GM19397 (cell line): ENCODE data around the gene ORC4.

ENCODE experiments used
- ATAC-seq: cut with Tn5 transposase; IDR thresholded peaks from one replicate; pipeline ENCODE4 v1.9.1; 2021; ENCODE audit warnings: mild to moderate bottlenecking, moderate library complexity; ENCODE audit not compliant: unreplicated experiment

Gene ORC4

DNA sequence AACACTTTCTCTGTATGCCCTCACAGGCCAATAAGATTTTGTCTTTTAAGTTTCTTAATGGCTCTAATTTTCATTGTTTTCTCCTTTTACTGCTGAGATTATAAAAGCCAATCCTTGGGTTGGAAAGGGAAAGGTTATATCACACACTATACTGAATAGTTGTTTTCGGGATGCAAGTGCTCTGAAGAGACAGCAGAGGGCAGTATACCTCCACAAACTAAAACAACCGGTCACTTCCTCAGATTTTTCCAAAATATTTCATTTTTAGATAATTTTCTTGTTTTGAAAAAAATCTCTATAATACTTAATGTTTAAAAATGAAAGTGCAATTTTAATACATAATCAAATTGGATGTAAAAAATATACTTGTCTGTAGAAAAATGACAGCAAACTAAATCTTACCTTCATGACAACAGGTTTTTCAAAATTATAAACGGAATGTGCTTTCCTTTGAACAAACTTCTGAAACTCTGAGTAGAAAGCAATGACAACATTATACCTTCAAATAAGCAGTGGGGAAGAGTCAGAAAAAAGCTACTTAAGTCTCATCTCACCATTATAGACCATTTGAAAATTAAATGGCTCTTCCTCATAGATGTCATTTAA, 82.7 kb downstream of the ORC4 start:
- ATAC-seq = no peak

DNA sequence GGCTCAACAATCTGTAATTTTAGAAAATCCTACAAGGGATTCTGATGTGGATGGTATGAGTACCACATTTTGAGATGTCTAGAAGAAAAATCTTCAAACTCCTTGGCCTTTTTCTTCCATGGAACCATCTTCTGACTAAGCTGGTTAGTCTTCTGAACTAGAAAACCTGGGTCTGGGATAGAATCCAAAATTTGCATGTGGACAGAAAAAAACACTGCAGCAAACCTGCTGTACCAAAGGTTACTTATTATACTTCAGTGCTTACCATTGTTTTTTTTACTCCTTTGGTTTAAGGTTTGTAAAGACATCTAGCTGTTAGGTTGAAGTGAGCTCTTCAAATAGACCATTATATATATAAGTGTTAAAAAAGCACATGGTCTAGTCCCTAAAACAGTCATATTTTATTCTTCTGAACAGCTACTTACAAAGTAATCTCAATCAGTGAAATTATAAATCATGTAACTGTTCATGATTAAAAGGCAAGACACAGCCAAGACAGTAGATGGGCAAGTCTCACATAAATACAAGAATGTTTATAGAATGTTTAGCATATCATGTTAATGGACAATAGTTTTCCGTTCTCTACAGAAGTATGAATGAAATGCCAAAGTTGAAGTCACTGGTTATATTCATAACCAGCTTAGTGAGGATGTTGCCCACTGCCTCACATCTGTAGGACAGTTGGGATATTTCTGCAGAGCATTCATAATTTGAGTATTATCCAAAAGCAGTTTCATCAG, 85.5 kb downstream of the ORC4 start:
- ATAC-seq = no peak

DNA sequence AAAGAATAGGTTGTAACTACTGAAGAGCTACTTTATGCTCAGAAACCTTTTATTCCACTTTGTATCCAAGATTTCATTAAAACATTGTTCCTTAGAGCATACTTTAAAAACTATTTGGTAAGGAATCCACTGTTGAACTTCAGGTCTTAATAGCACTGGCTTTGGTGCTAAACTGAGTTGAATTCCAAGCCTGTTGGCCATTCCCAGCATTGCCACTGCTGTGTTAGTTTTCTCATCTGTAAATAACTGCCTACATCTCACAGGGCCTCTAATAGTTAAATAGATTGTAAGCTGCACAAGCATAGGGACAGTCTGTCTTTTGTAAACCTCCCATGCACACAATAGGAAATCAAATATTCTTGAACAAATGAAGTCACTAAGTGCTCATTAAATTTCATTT, 86.6 kb downstream of the ORC4 start:
- ATAC-seq = no peak

DNA sequence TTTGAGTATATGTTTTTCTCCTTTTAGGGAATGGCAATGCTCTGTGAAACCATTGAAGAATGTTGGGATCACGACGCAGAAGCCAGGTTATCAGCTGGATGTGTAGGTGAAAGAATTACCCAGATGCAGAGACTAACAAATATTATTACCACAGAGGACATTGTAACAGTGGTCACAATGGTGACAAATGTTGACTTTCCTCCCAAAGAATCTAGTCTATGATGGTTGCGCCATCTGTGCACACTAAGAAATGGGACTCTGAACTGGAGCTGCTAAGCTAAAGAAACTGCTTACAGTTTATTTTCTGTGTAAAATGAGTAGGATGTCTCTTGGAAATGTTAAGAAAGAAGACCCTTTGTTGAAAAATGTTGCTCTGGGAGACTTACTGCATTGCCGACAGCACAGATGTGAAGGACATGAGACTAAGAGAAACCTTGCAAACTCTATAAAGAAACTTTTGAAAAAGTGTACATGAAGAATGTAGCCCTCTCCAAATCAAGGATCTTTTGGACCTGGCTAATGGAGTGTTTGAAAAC, 93.4 kb downstream of the ORC4 start:
- ATAC-seq = no peak

DNA sequence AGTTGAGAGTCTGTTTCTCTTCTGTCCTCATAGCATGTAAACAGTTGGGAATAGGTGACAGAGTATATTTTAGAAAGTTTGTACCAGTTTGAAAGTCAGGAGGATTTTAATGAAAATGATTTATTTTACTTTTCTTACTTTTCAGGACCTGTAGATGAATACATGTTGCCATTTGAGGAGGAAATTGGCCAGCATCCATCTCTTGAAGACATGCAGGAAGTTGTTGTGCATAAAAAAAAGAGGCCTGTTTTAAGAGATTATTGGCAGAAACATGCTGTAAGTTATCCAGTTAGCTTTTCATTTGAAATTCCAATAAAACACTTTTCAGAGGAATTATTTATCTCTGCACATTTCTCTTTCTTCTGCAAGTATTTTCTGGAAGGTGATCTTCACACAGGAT, 94.7 kb downstream of the ORC4 start:
- no peak for ATAC-seq

DNA sequence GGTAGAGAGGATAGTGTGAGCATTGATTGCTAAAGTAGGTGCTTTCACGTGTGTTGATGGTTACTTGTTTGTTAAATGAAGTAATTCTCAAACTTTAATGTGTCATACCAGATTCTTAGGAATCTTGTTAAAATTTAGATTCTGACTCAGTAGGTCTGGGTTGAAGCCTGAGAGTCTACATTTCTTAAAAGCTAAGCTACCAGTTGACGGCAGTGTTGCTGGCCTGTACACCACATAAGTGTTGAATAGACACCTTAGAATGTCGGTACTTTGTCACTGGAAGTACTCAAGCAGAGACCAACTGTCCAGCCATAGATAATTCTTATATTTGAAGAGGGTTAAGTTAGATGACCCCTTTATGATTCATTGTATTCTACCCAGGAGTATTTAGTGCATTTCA, 95.9 kb downstream of the ORC4 start:
- ATAC-seq = no peak

DNA sequence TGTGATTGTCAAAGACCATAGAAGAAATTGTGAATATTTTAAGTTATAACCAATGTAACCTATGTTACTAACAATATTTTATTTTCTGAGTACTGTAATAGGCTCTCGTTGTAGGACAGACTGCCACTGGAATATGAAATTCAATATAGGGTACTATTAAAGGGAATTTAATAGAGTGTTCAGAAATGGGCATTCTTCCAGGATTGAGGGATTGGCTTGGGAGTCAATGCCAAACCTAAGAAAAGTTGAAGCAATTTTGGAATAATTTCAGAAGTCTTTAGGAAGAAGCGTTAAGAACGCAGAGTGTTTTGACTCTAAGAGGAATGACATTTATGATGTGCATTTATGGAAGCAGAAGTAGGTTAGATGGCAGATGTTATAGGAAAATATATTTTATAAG, 96.7 kb downstream of the ORC4 start:
- ATAC-seq = no peak

DNA sequence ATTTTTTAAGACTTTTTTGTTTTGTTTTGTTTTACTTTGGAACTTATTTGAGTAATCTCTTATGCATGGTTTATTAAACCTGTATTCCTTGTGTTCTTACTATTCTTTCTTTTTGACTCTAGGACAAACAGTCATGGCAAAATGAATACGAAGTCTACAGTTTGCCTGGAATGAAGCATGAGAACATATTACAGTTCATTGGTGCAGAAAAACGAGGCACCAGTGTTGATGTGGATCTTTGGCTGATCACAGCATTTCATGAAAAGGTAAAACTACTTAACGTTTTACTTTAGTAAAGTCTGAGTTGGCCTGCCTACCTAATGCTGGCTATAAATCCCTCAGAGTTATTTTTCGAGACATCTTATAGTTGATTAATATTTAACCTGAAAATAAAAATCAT, 103.4 kb downstream of the ORC4 start:
- no peak for ATAC-seq

DNA sequence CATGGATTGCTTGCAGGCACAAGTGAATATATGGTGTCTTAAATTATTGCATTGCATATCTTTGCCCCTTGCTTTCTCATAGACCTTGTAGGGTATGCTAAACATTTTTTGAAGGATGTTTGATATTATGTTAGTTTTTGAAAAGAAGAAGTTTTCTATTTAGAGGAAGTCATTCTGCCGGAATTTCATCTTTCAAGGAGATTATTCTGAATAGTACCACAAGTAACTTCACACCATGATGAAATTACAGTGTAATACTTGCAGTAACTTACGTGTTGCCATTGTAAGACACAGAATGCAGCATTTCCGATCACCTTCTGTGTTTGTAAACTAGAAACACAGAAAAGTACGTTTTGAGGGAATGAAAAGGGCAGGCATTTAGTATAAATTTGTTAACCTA, 103.8 kb downstream of the ORC4 start:
- ATAC-seq = no peak

DNA sequence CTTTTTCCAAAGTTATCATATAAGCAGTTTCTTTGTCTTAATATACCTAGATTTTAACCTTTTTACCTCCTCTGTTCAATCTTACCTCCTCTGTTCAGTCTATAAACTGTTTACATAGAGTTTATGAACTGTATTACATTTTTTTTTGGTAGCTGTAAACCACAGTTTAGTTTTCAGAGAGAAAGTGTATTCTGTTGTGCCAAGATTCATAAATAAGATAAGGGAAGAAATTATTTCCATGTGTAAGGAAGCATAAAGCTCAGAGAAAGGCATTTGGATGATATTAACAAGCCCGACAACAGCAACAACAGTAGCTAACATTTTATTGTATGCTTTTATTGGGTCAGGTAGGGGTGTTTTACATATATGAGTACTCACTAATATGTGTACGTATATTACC, 104.5 kb downstream of the ORC4 start:
- ATAC-seq = no peak

DNA sequence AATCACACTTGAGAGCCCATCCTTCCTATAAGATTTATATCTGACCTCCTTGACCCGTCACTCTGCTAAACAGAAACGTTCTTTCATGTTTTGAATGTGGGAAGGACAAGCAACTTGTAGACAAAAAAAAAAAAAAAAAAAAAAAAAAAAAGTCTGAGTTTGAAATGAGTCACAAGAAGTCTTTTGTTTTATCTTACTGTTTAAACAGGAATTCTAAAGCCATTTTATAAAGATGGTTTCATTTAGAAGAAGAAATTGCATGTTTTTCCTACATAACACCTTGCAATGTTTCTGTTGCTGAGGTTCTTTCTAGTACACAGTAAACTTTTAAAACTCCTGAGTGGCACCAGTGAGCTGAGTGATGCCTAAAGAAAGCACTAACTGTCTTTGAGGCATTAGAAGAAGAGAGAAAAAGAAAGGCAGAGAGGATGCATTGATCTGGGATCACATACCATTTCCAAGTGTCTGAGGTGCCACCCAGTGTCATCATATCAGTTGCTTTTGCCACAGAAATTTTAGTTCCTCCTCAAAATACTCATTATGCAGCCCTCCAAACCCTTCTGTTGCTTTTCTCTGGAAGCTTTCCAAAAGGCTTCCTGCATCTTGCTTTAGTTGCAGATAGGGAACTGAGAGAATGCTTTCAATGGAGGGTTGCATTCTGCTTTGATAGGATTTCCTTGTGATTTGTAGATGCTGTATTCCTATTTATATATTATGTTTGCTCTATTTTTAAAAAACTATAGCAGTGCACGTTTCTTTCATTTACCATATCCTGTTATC, 106.6 kb downstream of the ORC4 start:
- no peak for ATAC-seq

DNA sequence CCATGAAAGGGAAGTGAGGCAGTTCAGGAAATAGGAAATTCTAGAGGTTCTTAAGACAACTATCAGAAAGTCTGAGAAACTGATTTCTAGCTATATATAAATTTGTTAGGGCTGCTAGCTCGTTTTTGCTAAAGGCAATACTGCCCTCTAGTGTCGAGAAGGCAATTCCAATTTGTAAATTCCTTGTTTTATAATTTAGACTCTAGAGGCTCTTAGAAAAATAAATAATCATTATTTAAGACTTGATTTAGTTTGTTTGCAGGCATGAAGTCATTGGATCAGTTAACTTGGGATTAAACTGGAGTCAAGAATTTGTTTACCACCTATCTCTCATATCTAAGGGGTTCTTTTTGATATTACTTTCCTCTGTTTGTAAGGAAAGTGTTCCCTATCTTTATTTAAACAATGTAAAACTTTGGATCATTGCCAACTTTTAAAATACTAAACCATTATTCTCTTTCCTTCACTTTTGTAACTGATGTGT, 109.5 kb downstream of the ORC4 start:
- ATAC-seq = no peak

DNA sequence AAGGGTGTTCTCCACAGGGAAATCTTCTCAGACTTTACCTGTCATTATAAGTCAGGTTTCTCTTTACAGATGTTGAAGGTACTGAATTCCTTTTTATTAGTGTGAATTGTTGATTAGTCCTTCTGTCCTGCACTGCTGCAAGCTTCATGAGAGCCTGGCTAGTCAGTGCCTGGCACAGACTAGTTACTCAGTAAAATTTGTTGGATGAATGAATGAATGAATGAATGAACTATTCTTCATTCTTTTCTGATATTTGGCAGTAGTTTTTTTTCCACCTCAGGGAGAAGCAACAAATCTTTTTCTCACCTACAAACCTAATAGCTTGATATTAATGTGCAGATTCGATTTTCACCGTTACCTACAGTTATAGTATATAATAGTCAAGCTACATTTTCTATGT, 111.4 kb downstream of the ORC4 start:
- no peak for ATAC-seq

DNA sequence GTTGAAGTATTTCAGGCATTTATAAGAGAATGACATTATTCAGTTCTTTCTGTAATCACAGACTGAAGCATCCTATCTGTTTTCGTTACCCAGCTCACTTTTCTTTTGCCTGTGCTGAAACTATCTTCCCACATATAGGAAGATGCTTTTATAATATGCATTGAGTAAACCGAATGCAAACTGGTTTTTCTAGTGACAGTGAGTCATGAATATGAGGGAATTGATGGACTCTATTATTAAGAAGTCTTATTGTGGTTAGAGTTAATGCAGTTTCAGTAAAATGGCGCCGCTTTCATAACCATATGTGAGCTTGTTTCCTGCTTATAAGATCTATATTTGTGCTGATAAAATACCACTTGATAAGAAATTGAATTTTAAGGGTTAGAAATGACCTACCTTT, 116.5 kb downstream of the ORC4 start:
- no peak for ATAC-seq

DNA sequence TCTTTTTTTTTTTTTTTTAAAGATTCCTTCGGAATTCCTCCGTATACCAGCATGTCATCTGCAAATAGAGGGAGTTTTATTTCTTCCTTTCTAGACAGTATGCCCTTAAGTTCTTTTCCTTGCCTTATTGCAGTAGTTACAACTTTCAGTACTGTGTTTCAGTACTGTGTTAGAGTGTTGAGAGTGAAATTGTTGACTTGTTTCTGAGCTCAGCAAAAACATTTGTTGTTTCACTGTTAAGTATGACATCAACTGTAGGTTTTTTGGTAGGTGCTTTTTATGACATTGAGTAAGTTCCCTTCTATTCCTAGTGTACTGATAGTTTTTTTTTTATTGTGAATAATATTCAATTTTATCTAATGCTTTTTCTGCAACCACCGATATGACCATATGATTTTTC, 131.9 kb downstream of the ORC4 start:
- no peak for ATAC-seq

DNA sequence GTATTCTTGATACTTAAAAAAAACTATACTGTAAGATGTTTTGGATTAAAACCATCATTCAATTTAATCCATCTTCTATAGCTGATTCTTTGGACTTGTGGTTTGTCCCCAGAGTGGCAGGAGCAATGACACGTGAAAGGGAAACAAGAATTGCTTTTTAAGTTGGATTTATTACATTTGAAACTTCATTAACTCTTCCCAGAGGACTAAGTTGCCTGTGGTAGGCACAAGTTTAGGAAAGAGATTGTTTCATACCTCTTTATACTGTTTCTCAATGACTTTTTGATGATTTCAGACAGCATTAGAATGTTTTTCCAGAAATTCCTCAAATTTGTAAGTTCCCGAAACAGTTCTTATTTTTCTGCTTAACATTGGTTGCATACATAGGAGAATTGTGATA, 134.4 kb downstream of the ORC4 start:
- no peak for ATAC-seq

DNA sequence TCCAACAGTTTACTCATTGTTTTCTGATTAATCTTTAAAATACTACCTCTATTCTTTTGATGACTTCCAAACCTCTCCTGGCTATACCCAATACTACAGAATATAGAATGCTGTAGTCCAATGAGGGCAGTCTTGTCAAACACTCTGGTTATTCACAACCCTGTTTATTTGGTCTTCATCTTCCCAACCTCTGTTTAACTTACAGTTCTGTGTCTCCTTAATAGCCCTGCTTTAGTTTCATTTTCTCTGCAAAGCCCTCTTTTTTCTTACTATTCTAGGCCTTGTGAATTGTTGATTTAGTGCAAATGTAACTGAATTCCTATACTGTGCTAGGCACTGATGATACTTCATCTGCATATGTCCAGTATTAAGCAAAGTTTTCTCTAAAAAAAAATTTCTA, 135.7 kb downstream of the ORC4 start:
- ATAC-seq = no peak

DNA sequence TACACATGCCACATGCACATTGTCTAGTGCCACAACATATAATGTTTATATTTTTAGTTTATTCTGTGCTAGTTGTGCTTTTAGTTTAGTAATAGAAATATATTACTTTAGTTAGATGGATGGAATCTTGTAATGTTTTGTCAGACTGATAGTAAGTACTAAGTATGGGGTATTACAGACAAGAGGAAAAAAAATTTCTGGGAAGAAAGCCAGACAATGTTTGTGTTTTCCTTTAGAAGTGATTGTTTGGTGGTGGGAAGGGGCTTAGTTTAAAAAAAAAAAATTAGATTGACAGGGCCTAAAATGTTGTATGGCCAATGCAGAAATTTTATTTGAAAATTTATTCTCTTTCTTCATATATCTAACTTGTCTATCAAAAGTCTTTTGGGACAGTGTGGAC, 137.9 kb downstream of the ORC4 start:
- no peak for ATAC-seq
